ENCODE data around the gene S100G. TPM values are rescaled to one million over a fixed set of nuclear protein-coding genes. Genes with fewer than 3 reads are reported as not detected.
A peak's percentile ranks its signal among the peaks of the same experiment; 100 is the strongest.

The S100G gene
- total and polyA plus RNA-seq, 7 experiments from 2014 or later, result not detected

DNA sequence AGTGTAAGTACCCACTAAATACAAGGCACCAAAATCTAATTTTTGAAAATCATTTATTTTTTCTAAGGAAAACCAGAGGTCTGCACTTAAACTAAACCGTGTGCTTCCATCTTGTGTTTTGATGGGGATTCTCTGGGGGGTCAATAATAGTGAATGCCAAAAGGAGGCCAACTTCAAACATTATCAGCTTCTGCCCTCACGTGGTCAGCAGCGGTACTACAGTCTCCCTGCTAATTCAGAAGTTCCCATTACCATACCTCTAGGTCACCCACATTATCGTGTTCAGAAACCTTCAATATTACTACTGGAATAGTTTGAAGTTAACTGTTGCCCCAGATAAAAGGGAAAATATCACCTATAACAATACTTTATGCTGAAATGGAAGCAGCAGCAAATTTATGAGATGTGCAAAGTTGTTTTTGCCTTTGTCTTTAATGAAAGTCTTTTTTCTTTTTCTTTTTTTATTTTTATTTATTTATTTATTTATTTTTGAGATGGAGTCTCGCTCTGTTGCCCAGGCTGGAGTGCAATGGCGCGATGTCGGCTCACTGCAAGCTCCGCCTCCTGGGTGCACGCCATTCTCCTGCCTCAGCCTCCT is 45.2 kb downstream of the S100G start:
- H3K4me1 Mint-ChIP-seq, result peaks cover 0 to 5% (median 0%) of the 10 kb centered on the region in 7 donors
- no peaks in the 10 kb centered on the region for H3K4me1 ChIP-seq (ENCODE audit: control insufficient read depth in 2 of 2, insufficient read depth in 2 of 2, low read length in 2 of 2)
- H3K27me3 ChIP-seq (ENCODE audit: control insufficient read depth in 2 of 2, insufficient read depth in 2 of 2, low read length in 2 of 2), result no peaks in the 10 kb centered on the region
- no peaks in the 10 kb centered on the region for H3K9me3 ChIP-seq (ENCODE audit: control insufficient read depth in 2 of 3, low read length in 3 of 3)
- H3K27me3 Mint-ChIP-seq, result no peaks in the 10 kb centered on the region
- H3K4me3 Mint-ChIP-seq, result no peak overlapping the region
- POLR2A ChIA-PET, result no interaction called here
- DNase-seq (peak in 8 of 9 donors; percentile 14 to 62 (median 46)), ATAC-seq (peak; percentile 84)
- no peak overlapping the region for H3K27ac ChIP-seq (ENCODE audit: low read depth, low read length)
- peaks cover 0 to 4% (median 0%) of the 10 kb centered on the region in 3 experiments for H3K36me3 ChIP-seq (ENCODE audit: control insufficient read depth in 2 of 3, insufficient read depth in 3 of 3, low read length in 3 of 3)
- H3K9me3 Mint-ChIP-seq, result no peaks in the 10 kb centered on the region
- peaks cover 0 to 5% (median 0%) of the 10 kb centered on the region in 5 donors for H3K36me3 Mint-ChIP-seq
- CTCF ChIA-PET, result interaction anchor here (0.6 to 1.3 kb wide), 3 partner anchors 19 to 573 kb away, joined by 3 read pairs; no protein-coding TSS in a partner anchor
- intact Hi-C loops (cut with micrococcal nuclease), result loop anchor here (1.0 to 2.0 kb wide), 6 partner anchors 259 to 1346 kb away; partner anchors contain the start of gene GRPR (in 1 of the 2)
- H3K27ac Mint-ChIP-seq, result peak overlapping the region in 1 of 9 donors; percentile 56
- H3K4me3 ChIP-seq (ENCODE audit: low read length), result no peak overlapping the region

- H3K27ac Mint-ChIP-seq, result no peak overlapping the region
- CTCF ChIA-PET, result no interaction called here
- DNase-seq (no peak), ATAC-seq (no peak)
- no peaks in the 10 kb centered on the region for H3K4me1 ChIP-seq (ENCODE audit: control insufficient read depth in 2 of 2, insufficient read depth in 2 of 2, low read length in 2 of 2)
- no peak overlapping the region for H3K27ac ChIP-seq (ENCODE audit: low read depth, low read length)
- H3K9me3 Mint-ChIP-seq, result no peaks in the 10 kb centered on the region
- H3K27me3 ChIP-seq (ENCODE audit: control insufficient read depth in 2 of 2, insufficient read depth in 2 of 2, low read length in 2 of 2), result no peaks in the 10 kb centered on the region
- intact Hi-C loops (cut with micrococcal nuclease), result no loop called here
- no peaks in the 10 kb centered on the region for H3K27me3 Mint-ChIP-seq
- H3K4me3 Mint-ChIP-seq, result no peak overlapping the region
- POLR2A ChIA-PET, result no interaction called here
- H3K4me3 ChIP-seq (ENCODE audit: low read length), result no peak overlapping the region
- H3K9me3 ChIP-seq (ENCODE audit: control insufficient read depth in 2 of 3, low read length in 3 of 3), result no peaks in the 10 kb centered on the region
- H3K36me3 ChIP-seq (ENCODE audit: control insufficient read depth in 2 of 3, insufficient read depth in 3 of 3, low read length in 3 of 3), result no peaks in the 10 kb centered on the region
- H3K4me1 Mint-ChIP-seq, result peaks cover 0 to 5% (median 0%) of the 10 kb centered on the region in 7 donors
- peaks cover 0 to 3% (median 0%) of the 10 kb centered on the region in 5 donors for H3K36me3 Mint-ChIP-seq
Measured at GRCh38 chrX:16696956-16697355, 47.0 kb downstream of the S100G start.

DNA sequence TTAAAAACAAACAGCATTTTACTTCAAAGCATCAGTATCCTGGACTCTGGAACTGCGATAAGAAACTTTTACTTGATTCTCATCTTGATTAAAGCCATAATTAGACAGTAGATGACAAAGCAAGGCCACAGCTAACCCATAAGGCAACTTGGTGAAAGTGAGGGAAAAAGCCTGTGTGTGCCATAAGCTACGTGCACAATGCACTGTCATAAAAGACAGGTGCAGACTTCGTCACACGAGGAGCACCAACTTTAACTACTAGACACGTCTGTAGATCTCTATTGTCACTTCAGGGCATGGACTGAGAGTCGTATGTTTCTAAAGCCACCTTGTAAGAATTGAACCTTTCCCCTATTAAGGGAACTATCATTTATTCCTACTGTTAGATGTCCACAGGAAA is 49.4 kb downstream of the S100G start:
- no peaks in the 10 kb centered on the region for H3K4me1 ChIP-seq (ENCODE audit: control insufficient read depth in 2 of 2, insufficient read depth in 2 of 2, low read length in 2 of 2)
- CTCF ChIA-PET, result no interaction called here
- intact Hi-C loops (cut with micrococcal nuclease), result no loop called here
- H3K27ac Mint-ChIP-seq, result no peak overlapping the region
- H3K27ac ChIP-seq (ENCODE audit: low read depth, low read length), result no peak overlapping the region
- no peaks in the 10 kb centered on the region for H3K9me3 Mint-ChIP-seq
- H3K27me3 ChIP-seq (ENCODE audit: control insufficient read depth in 2 of 2, insufficient read depth in 2 of 2, low read length in 2 of 2), result no peaks in the 10 kb centered on the region
- peaks cover 0 to 3% (median 0%) of the 10 kb centered on the region in 5 donors for H3K36me3 Mint-ChIP-seq
- no peak overlapping the region for H3K4me3 ChIP-seq (ENCODE audit: low read length)
- H3K9me3 ChIP-seq (ENCODE audit: control insufficient read depth in 2 of 3, low read length in 3 of 3), result no peaks in the 10 kb centered on the region
- DNase-seq, result no peak
- H3K4me3 Mint-ChIP-seq, result no peak overlapping the region
- peaks cover 0 to 5% (median 0%) of the 10 kb centered on the region in 7 donors for H3K4me1 Mint-ChIP-seq
- no peak for ATAC-seq
- H3K27me3 Mint-ChIP-seq, result no peaks in the 10 kb centered on the region
- POLR2A ChIA-PET, result no interaction called here
- no peaks in the 10 kb centered on the region for H3K36me3 ChIP-seq (ENCODE audit: control insufficient read depth in 2 of 3, insufficient read depth in 3 of 3, low read length in 3 of 3)

DNA sequence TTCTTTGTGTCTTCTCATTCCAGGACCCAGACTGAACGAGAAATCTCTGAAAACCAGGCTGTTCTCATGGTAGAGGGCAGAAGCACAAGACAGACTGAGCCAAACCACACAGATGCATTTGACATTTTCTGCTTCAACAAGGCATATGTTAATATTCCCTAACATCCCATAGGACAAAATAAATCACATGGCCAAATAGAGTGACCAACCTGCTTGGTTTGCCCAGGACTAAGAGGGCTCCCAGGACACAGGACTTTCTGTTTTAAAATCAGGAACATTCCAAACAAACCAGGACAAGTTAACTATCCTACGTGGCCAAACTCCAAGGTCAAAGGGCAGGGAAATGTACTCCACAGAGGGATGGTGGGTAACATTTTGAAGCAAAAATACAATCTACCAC is 50.8 kb downstream of the S100G start:
- H3K27ac ChIP-seq (ENCODE audit: low read depth, low read length), result no peak overlapping the region
- H3K36me3 ChIP-seq (ENCODE audit: control insufficient read depth in 2 of 3, insufficient read depth in 3 of 3, low read length in 3 of 3), result no peaks in the 10 kb centered on the region
- no peaks in the 10 kb centered on the region for H3K9me3 ChIP-seq (ENCODE audit: control insufficient read depth in 2 of 3, low read length in 3 of 3)
- Mint-ChIP-seq H3K4me1 (peaks cover 0 to 5% (median 0%) of the 10 kb centered on the region in 7 donors), H3K4me3 (no peak overlapping the region), H3K9me3 (no peaks in the 10 kb centered on the region), H3K27me3 (no peaks in the 10 kb centered on the region), H3K36me3 (peaks cover 0 to 3% (median 0%) of the 10 kb centered on the region in 5 donors), H3K27ac (no peak overlapping the region)
- H3K4me3 ChIP-seq (ENCODE audit: low read length), result no peak overlapping the region
- ChIA-PET CTCF (no interaction called here), POLR2A (no interaction called here)
- no peak for ATAC-seq
- no peaks in the 10 kb centered on the region for H3K27me3 ChIP-seq (ENCODE audit: control insufficient read depth in 2 of 2, insufficient read depth in 2 of 2, low read length in 2 of 2)
- no peaks in the 10 kb centered on the region for H3K4me1 ChIP-seq (ENCODE audit: control insufficient read depth in 2 of 2, insufficient read depth in 2 of 2, low read length in 2 of 2)
- intact Hi-C loops (cut with micrococcal nuclease), result no loop called here
- DNase-seq, result no peak

- ChIA-PET CTCF (no interaction called here), POLR2A (no interaction called here)
- H3K36me3 Mint-ChIP-seq, result no peaks in the 10 kb centered on the region
Measured at GRCh38 chrX:16702700-16703599, 53.0 kb downstream of the S100G start.

More at GRCh38 chrX:16702700-16703599, 53.0 kb downstream of the S100G start:
- H3K27ac Mint-ChIP-seq, result no peak overlapping the region
- Histone ChIP-seq H3K4me1 (ENCODE audit: control insufficient read depth in 2 of 2, insufficient read depth in 2 of 2, low read length in 2 of 2) (no peaks in the 10 kb centered on the region), H3K9me3 (ENCODE audit: control insufficient read depth in 2 of 3, low read length in 3 of 3) (no peaks in the 10 kb centered on the region), H3K27ac (ENCODE audit: low read depth, low read length) (no peak overlapping the region), H3K4me3 (ENCODE audit: low read length) (no peak overlapping the region), H3K27me3 (ENCODE audit: control insufficient read depth in 2 of 2, insufficient read depth in 2 of 2, low read length in 2 of 2) (no peaks in the 10 kb centered on the region), H3K36me3 (ENCODE audit: control insufficient read depth in 2 of 3, insufficient read depth in 3 of 3, low read length in 3 of 3) (no peaks in the 10 kb centered on the region)
- DNase-seq (no peak), ATAC-seq (no peak)
- no peaks in the 10 kb centered on the region for H3K9me3 Mint-ChIP-seq
- intact Hi-C loops (cut with micrococcal nuclease), result no loop called here
- H3K27me3 Mint-ChIP-seq, result no peaks in the 10 kb centered on the region
- no peaks in the 10 kb centered on the region for H3K4me1 Mint-ChIP-seq
- no peak overlapping the region for H3K4me3 Mint-ChIP-seq
